Astrocyte (in vitro differentiated cells and primary cell): ENCODE measurements around the gene ATF6. TPM values are rescaled to one million over a fixed set of nuclear protein-coding genes. Genes with fewer than 3 reads are reported as not detected.

ENCODE experiments used
- DNase-seq: peaks from one replicate; pipeline ENCODE4 v3.0.0-alpha.2; 2010; ENCODE audit warnings: low read depth
- FAIRE-seq: peaks from 2 replicates; lab custom pipeline; 2011; peaks lifted over from hg19 to GRCh38; lab: Jason Lieb, UNC
- H2AFZ ChIP-seq: 2 replicates; pipeline ENCODE4 v1.6.0; 2012; ENCODE audit warnings: low read depth, low read length, inconsistent platforms
- H3K27ac ChIP-seq: 2 replicates; pipeline ENCODE4 v1.5.1; 2011; ENCODE audit warnings: low read depth, low read length, inconsistent platforms
- H3K27me3 ChIP-seq: 2 replicates; pipeline ENCODE4 v1.6.0; 2011; ENCODE audit warnings: low read length, inconsistent platforms; ENCODE audit not compliant: insufficient read depth
- H3K36me3 ChIP-seq: 2 replicates; pipeline ENCODE4 v1.5.1; 2011; ENCODE audit warnings: low read length, inconsistent platforms; ENCODE audit not compliant: insufficient read depth
- H3K4me1 ChIP-seq: 2 replicates; pipeline ENCODE4 v1.5.1; 2011; ENCODE audit warnings: low read length, inconsistent platforms; ENCODE audit not compliant: insufficient read depth
- H3K4me2 ChIP-seq: 2 replicates; pipeline ENCODE4 v1.6.0; 2012; ENCODE audit warnings: low read length, inconsistent platforms
- H3K4me3 ChIP-seq: 2 replicates; pipeline ENCODE4 v1.5.1; 2011; ENCODE audit warnings: low read depth, mild to moderate bottlenecking, low read length, inconsistent platforms; ENCODE audit not compliant: insufficient read depth
- H3K79me2 ChIP-seq: 2 replicates; pipeline ENCODE4 v1.6.0; 2012; ENCODE audit warnings: mild to moderate bottlenecking, low read length, inconsistent platforms; ENCODE audit not compliant: insufficient read depth
- H3K9ac ChIP-seq: 2 replicates; pipeline ENCODE4 v1.6.0; 2012; ENCODE audit warnings: mild to moderate bottlenecking, low read length, inconsistent platforms
- H3K9me3 ChIP-seq: 2 replicates; pipeline ENCODE4 v1.5.1; 2012; ENCODE audit warnings: low read depth, mild to moderate bottlenecking, low read length, inconsistent platforms; ENCODE audit not compliant: insufficient read depth
- H4K20me1 ChIP-seq: 2 replicates; pipeline ENCODE4 v1.6.0; 2012; ENCODE audit warnings: low read length, inconsistent platforms; ENCODE audit not compliant: insufficient read depth
- H3K27ac Mint-ChIP-seq: one replicate; pipeline ENCODE4 v1.8.0; 2021; ENCODE audit warnings: mild to moderate bottlenecking, mixed read lengths; ENCODE audit not compliant: unreplicated experiment
- H3K27me3 Mint-ChIP-seq: one replicate; pipeline ENCODE4 v1.8.0; 2021; ENCODE audit warnings: low read depth, mixed read lengths; ENCODE audit not compliant: unreplicated experiment
- H3K36me3 Mint-ChIP-seq: one replicate; pipeline ENCODE4 v1.8.0; 2021; ENCODE audit warnings: low read depth, mixed read lengths; ENCODE audit not compliant: unreplicated experiment
- H3K4me1 Mint-ChIP-seq: one replicate; pipeline ENCODE4 v1.8.0; 2021; ENCODE audit warnings: low read depth, mixed read lengths; ENCODE audit not compliant: unreplicated experiment
- H3K4me3 Mint-ChIP-seq: one replicate; pipeline ENCODE4 v1.8.0; 2021; ENCODE audit warnings: mild to moderate bottlenecking, moderate library complexity, mixed read lengths; ENCODE audit not compliant: unreplicated experiment
- H3K9me3 Mint-ChIP-seq: one replicate; pipeline ENCODE4 v1.8.0; 2021; ENCODE audit warnings: mild to moderate bottlenecking, mixed read lengths; ENCODE audit not compliant: unreplicated experiment
- EZH2 ChIP-seq: IDR thresholded peaks from 2 replicates; pipeline ENCODE4 v1.6.1; 2012; ENCODE audit warnings: mild to moderate bottlenecking, low read length, inconsistent platforms; ENCODE audit not compliant: insufficient read depth
- total RNA-seq: library from RNA; stranded (reverse); gene quantifications from 2 replicates; pipeline ENCODE4 v1.2.1, GENCODE V29; 2021
- TF ChIP-seq, protein P1 (sequence below): IDR thresholded peaks from 2 replicates; pipeline ENCODE4 v1.5.1; 2011; ENCODE audit warnings: low read depth, mild to moderate bottlenecking, inconsistent platforms, low read length, moderate library complexity; ENCODE audit not compliant: insufficient read depth

ATF6 gene
- total RNA-seq, 1 donor from 2014 or later = 25.4 TPM

DNA sequence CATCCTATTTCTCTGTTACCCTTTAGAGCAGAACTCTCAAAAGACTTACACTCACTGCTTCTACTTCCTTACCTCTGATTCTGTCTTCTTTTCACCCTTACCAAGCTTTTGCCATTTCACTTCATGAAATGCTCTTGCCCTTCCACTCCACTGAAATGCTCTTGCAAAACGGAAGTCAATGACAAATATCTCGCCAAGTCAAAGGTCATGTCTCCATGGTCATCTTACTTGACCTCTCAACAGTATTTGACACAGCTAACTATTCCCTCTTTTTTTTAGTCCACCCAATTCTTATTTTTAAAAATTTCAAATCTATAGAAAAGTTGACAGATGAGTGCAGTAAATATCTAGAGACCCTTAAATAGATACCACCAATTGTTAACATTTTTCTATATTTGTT lies 149.9 kb downstream of the ATF6 start:
- no peaks in the 10 kb centered on the region for H3K79me2 ChIP-seq
- no peaks in the 10 kb centered on the region for H3K36me3 ChIP-seq
- peaks cover 29% of the 10 kb centered on the region for H3K4me1 ChIP-seq
- no peak overlapping the region for H3K27ac ChIP-seq
- H3K9ac ChIP-seq = no peak overlapping the region
- Mint-ChIP-seq H3K27me3 (no peaks in the 10 kb centered on the region), H3K36me3 (no peaks in the 10 kb centered on the region), H3K4me3 (no peak overlapping the region), H3K4me1 (peaks cover 4% of the 10 kb centered on the region), H3K27ac (no peak overlapping the region), H3K9me3 (no peaks in the 10 kb centered on the region)
- TF ChIP-seq, protein P1, sequence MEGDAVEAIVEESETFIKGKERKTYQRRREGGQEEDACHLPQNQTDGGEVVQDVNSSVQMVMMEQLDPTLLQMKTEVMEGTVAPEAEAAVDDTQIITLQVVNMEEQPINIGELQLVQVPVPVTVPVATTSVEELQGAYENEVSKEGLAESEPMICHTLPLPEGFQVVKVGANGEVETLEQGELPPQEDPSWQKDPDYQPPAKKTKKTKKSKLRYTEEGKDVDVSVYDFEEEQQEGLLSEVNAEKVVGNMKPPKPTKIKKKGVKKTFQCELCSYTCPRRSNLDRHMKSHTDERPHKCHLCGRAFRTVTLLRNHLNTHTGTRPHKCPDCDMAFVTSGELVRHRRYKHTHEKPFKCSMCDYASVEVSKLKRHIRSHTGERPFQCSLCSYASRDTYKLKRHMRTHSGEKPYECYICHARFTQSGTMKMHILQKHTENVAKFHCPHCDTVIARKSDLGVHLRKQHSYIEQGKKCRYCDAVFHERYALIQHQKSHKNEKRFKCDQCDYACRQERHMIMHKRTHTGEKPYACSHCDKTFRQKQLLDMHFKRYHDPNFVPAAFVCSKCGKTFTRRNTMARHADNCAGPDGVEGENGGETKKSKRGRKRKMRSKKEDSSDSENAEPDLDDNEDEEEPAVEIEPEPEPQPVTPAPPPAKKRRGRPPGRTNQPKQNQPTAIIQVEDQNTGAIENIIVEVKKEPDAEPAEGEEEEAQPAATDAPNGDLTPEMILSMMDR = no peak
- TF ChIP-seq EZH2 = no peak
- H3K4me2 ChIP-seq = no peak overlapping the region
- no peak overlapping the region for H3K4me3 ChIP-seq
- H4K20me1 ChIP-seq = no peaks in the 10 kb centered on the region
- H2AFZ ChIP-seq = no peak overlapping the region
- no peaks in the 10 kb centered on the region for H3K27me3 ChIP-seq
- H3K9me3 ChIP-seq = no peaks in the 10 kb centered on the region
- DNase-seq (no peak), FAIRE-seq (no peak)

DNA sequence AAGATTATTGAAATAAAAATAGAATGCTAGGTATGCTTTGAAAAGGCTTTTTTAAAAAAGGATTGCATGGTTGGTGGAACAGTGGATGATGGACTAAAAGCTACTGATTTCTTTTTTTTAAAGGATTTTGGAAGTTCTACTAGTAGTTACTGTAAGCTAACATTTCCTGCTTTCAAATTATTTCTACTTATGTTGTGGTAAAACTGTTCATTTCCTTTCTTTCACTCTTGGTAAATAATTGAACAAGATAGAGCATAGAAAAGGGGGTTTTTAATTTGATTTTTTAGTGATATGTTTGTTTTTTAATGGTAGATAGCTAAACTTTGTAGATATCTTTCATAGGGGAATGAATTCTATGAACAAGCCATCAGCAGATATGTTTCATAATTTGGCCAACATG lies 153.1 kb downstream of the ATF6 start:
- Mint-ChIP-seq H3K9me3 (peaks cover 2% of the 10 kb centered on the region), H3K27ac (no peak overlapping the region), H3K4me1 (peaks cover 16% of the 10 kb centered on the region), H3K36me3 (no peaks in the 10 kb centered on the region), H3K4me3 (no peak overlapping the region), H3K27me3 (no peaks in the 10 kb centered on the region)
- DNase-seq = no peak
- no peak overlapping the region for H3K9ac ChIP-seq
- no peaks in the 10 kb centered on the region for H3K9me3 ChIP-seq
- no peak overlapping the region for H3K4me3 ChIP-seq
- no peak overlapping the region for H3K27ac ChIP-seq
- H4K20me1 ChIP-seq = no peaks in the 10 kb centered on the region
- TF ChIP-seq EZH2 = no peak
- TF ChIP-seq, protein P1 = no peak
- H3K4me2 ChIP-seq = no peak overlapping the region
- H2AFZ ChIP-seq = no peak overlapping the region
- no peak for FAIRE-seq
- no peaks in the 10 kb centered on the region for H3K79me2 ChIP-seq
- no peaks in the 10 kb centered on the region for H3K27me3 ChIP-seq
- H3K36me3 ChIP-seq = no peaks in the 10 kb centered on the region
- peaks cover 29% of the 10 kb centered on the region for H3K4me1 ChIP-seq

DNA sequence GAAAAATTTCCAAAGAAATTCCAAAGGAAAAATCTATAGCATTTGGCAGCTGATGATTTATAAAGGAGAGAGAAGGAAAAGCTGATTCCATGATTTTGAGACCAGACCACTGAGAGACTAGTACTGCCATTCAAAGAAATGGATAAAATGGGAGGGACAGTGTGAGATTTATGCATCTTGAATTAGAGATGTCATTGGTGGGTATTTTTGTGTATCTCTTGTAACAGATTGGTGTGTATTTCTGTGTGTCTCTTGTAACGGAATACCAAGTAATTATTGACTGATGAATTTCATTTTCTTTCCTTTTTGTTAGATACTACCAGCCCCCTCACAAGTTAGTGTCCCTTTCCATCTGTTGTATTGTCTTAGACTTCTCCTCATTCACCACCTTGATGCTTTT lies 155.4 kb downstream of the ATF6 start:
- peaks cover 2% of the 10 kb centered on the region for H3K9me3 Mint-ChIP-seq
- Histone ChIP-seq H3K36me3 (no peaks in the 10 kb centered on the region), H3K9ac (no peak overlapping the region), H3K79me2 (no peaks in the 10 kb centered on the region), H2AFZ (no peak overlapping the region), H3K9me3 (no peaks in the 10 kb centered on the region), H3K4me1 (peaks cover 21% of the 10 kb centered on the region), H3K27me3 (no peaks in the 10 kb centered on the region), H4K20me1 (no peaks in the 10 kb centered on the region), H3K4me3 (no peak overlapping the region), H3K4me2 (peak overlapping the region; percentile 28), H3K27ac (peak overlapping the region; percentile 55)
- no peaks in the 10 kb centered on the region for H3K27me3 Mint-ChIP-seq
- FAIRE-seq (no peak), DNase-seq (no peak)
- TF ChIP-seq, protein P1 = no peak
- TF ChIP-seq EZH2 = no peak
- H3K27ac Mint-ChIP-seq = no peak overlapping the region
- H3K4me1 Mint-ChIP-seq = peaks cover 16% of the 10 kb centered on the region
- H3K36me3 Mint-ChIP-seq = no peaks in the 10 kb centered on the region
- H3K4me3 Mint-ChIP-seq = no peak overlapping the region
